Measurements from ENCODE around the gene SPATC1L.

DNA sequence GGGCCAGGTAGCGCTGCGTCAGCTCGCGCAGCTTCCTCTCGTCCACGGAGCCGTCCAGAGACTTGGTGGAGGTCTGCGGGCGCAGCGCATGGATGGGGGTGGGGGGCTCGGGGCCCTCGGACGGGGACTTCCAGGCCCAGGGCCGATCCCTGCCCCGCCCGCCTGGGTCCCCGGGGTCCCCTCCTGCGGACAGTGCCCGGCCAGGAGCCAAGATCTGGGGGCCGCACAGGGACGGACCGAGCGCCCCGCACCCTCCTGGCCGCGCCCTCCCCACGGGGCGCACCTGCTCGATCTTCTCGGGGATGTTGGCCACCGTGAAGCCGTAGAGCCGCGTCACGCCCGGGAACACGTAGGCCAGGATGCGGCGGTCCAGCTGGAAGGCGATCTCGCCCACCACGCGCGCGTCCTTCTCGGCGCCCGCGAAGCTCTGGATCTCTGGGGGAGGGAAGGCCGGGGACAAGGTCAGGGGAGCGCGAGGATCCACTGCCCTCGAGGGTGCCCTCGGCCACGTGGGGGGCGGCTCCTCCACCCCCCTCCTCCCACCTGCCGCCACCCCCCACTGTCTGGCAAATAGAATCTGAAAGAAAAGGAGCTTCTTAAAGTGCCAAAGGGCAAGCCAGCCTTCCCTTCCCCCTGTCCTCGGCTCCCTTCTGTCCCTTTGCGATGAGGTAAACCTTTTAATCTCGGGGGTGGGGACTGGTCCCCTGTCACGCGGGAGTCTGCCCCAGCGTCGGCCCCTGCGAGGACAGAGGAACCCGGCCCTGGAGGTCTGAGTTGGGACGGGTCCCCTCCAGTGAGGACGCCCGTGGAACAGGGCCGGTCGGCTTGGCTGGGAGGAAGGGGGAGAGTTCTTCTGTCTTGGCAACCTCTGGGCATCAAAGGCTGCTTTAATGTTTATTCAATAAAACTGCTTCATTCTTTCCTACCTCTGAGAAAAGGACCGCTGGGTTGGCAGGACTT, 22.3 kb downstream of the SPATC1L start:
- TF ChIP-seq, protein P1, sequence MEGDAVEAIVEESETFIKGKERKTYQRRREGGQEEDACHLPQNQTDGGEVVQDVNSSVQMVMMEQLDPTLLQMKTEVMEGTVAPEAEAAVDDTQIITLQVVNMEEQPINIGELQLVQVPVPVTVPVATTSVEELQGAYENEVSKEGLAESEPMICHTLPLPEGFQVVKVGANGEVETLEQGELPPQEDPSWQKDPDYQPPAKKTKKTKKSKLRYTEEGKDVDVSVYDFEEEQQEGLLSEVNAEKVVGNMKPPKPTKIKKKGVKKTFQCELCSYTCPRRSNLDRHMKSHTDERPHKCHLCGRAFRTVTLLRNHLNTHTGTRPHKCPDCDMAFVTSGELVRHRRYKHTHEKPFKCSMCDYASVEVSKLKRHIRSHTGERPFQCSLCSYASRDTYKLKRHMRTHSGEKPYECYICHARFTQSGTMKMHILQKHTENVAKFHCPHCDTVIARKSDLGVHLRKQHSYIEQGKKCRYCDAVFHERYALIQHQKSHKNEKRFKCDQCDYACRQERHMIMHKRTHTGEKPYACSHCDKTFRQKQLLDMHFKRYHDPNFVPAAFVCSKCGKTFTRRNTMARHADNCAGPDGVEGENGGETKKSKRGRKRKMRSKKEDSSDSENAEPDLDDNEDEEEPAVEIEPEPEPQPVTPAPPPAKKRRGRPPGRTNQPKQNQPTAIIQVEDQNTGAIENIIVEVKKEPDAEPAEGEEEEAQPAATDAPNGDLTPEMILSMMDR (conservative IDR thresholded peaks at IDR 0.05) = no peak
- no peak for TF ChIP-seq ZFX (IDR thresholded peaks at IDR 0.05)

Measured in C4-2B (cell line).